ENCODE data around the gene LDB2.

Gene LDB2

DNA sequence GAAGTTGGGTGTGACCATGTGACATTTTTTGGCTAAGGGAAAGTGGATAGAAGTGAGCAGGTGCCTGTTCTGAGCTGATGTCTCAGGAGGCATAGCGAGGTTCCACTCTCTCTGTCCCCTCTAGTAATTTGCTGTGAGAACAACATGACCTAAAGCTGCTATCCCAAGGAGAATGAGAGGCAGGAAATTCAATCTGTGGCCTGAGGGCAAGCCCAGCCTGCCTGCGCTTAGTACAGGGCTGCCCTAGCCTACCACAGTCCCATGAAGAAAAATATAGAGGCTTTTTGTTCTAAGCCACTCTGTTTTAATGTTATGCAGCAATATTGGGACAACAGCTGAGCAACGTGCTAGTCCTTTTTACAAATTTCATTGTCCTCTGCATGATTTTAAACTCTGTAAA lies 193.1 kb downstream of the LDB2 start:
- TF ChIP-seq YY1 (IDR thresholded peaks at IDR 0.05; ENCODE audit: low read depth) (no peak), ZBTB7A (IDR thresholded peaks at IDR 0.05; ENCODE audit: low read depth) (no peak), CREB1 (IDR thresholded peaks at IDR 0.05; ENCODE audit: low read depth) (no peak), NFIC (IDR thresholded peaks at IDR 0.05) (no peak), EP300 (IDR thresholded peaks at IDR 0.05; ENCODE audit: borderline replicate concordance) (no peak), RAD21 (IDR thresholded peaks at IDR 0.05; ENCODE audit: low read depth) (no peak), CEBPB (IDR thresholded peaks at IDR 0.05) (no peak), TEAD4 (IDR thresholded peaks at IDR 0.05) (no peak), EGR1 (IDR thresholded peaks at IDR 0.05) (no peak), TAF1 (IDR thresholded peaks at IDR 0.05; ENCODE audit: low read depth) (no peak), FOXM1 (IDR thresholded peaks at IDR 0.05; ENCODE audit: borderline replicate concordance, low read depth) (no peak), TCF12 (IDR thresholded peaks at IDR 0.05; ENCODE audit: low read depth) (no peak)
- TF ChIP-seq, protein P1, sequence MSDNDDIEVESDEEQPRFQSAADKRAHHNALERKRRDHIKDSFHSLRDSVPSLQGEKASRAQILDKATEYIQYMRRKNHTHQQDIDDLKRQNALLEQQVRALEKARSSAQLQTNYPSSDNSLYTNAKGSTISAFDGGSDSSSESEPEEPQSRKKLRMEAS (IDR thresholded peaks at IDR 0.05), result no peak
- TF ChIP-seq, protein P2, sequence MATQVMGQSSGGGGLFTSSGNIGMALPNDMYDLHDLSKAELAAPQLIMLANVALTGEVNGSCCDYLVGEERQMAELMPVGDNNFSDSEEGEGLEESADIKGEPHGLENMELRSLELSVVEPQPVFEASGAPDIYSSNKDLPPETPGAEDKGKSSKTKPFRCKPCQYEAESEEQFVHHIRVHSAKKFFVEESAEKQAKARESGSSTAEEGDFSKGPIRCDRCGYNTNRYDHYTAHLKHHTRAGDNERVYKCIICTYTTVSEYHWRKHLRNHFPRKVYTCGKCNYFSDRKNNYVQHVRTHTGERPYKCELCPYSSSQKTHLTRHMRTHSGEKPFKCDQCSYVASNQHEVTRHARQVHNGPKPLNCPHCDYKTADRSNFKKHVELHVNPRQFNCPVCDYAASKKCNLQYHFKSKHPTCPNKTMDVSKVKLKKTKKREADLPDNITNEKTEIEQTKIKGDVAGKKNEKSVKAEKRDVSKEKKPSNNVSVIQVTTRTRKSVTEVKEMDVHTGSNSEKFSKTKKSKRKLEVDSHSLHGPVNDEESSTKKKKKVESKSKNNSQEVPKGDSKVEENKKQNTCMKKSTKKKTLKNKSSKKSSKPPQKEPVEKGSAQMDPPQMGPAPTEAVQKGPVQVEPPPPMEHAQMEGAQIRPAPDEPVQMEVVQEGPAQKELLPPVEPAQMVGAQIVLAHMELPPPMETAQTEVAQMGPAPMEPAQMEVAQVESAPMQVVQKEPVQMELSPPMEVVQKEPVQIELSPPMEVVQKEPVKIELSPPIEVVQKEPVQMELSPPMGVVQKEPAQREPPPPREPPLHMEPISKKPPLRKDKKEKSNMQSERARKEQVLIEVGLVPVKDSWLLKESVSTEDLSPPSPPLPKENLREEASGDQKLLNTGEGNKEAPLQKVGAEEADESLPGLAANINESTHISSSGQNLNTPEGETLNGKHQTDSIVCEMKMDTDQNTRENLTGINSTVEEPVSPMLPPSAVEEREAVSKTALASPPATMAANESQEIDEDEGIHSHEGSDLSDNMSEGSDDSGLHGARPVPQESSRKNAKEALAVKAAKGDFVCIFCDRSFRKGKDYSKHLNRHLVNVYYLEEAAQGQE (IDR thresholded peaks at IDR 0.05; ENCODE audit: low read depth), result no peak
- TF ChIP-seq, protein P3, sequence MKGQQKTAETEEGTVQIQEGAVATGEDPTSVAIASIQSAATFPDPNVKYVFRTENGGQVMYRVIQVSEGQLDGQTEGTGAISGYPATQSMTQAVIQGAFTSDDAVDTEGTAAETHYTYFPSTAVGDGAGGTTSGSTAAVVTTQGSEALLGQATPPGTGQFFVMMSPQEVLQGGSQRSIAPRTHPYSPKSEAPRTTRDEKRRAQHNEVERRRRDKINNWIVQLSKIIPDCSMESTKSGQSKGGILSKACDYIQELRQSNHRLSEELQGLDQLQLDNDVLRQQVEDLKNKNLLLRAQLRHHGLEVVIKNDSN (IDR thresholded peaks at IDR 0.05), result no peak

DNA sequence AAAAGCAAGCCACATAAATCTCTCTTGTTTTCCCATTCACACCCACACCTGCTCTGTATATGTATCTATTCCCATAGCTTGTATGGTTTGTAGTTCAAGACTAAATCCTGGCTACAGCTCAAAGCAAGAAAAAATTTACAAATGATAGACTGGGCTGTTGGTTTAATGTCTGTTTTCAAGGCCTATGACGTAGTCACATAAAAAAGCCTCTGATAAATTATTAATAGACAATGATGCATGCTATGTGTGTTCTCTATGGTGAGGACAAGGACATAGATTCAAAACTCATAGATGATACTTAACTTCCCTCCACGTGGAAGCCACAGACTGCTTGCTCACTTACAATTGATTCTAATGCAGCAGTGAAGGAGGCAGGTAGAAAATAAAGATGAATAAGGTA lies 194.0 kb downstream of the LDB2 start:
- TF ChIP-seq TEAD4 (IDR thresholded peaks at IDR 0.05), result no peak

DNA sequence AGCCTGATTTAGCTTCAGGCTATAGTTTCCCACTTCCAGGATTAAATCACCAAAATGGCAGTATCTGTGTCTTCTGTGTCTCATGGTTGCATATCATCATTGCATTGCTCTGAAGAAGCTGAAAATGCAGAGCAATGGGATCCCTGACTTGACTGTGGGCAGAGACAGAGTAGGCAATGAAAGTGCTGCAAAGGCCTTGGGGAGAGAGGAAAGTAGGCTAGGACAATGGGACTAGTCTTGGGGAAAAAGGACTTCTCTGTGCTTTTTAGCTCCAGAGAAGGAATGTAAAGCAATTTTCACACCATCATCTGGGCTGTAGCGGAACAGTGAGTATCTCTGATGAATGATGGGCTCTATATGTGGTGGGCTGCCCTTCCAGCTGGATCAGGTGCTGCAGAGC lies 202.5 kb downstream of the LDB2 start:
- no peak for TF ChIP-seq CEBPB (IDR thresholded peaks at IDR 0.05)

DNA sequence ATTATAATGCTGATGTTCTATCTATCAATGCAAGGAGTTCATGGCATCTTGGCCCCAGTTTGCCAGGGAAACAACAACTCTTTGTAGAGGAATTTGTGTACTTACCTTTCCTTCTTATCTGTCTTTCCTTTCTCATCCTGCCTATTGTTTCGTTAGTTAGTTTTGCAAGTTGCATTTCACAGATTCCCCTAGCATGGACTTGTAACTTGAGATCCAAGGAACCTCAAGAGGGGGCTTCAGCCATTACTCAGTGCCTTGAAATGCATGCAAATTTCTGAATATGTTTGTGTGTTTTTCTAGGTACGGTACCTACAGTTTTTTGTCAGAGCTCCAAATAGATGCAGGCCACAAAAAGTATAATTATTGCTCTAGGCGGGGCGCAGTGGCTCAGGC lies 203.6 kb downstream of the LDB2 start:
- TF ChIP-seq TEAD4 (IDR thresholded peaks at IDR 0.05) (no peak), ZBTB7A (IDR thresholded peaks at IDR 0.05; ENCODE audit: low read depth) (no peak), RAD21 (IDR thresholded peaks at IDR 0.05; ENCODE audit: low read depth) (no peak), TAF1 (IDR thresholded peaks at IDR 0.05; ENCODE audit: low read depth) (no peak), YY1 (IDR thresholded peaks at IDR 0.05; ENCODE audit: low read depth) (no peak), FOXM1 (IDR thresholded peaks at IDR 0.05; ENCODE audit: borderline replicate concordance, low read depth) (no peak), TCF12 (IDR thresholded peaks at IDR 0.05; ENCODE audit: low read depth) (no peak), EP300 (IDR thresholded peaks at IDR 0.05; ENCODE audit: borderline replicate concordance) (no peak), NFIC (IDR thresholded peaks at IDR 0.05) (no peak)
- TF ChIP-seq, protein P1 (IDR thresholded peaks at IDR 0.05), result no peak
- TF ChIP-seq, protein P2 (IDR thresholded peaks at IDR 0.05; ENCODE audit: low read depth), result no peak

DNA sequence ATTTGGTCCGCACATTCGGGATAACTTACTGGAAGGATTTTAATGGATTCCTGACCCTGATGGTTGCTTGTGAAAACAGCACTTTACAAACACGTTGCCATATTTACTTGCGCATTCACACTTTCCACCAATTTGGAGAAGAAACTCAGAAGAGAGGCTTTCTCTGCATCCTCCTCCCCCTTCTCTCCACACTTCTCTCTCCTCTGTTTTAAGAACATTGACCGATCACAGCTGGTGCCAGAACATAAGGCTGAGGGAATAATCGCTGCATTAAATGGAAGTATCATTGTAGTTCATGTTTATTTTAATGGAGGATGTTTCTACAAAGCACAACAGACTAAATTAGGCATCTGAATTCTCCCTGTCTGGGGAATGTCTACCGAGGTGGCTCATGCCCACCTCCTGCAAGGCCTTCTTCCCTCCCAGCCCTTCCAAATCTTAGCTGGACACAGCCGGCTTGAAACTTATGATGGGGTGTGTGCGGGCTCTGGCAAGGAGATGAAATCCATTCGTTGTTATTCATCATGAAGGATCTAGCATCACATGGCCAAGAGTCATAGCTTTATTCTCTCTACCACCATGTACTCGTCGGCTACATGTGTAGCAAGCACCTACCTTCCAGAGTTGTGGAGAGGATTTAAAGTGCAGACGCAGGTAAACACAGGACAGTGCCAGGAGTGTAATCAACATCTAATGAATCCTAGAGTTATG lies 204.1 kb downstream of the LDB2 start:
- TF ChIP-seq ZBTB7A (IDR thresholded peaks at IDR 0.05; ENCODE audit: low read depth) (no peak), YY1 (IDR thresholded peaks at IDR 0.05; ENCODE audit: low read depth) (no peak), RAD21 (IDR thresholded peaks at IDR 0.05; ENCODE audit: low read depth) (no peak), TAF1 (IDR thresholded peaks at IDR 0.05; ENCODE audit: low read depth) (no peak), TEAD4 (IDR thresholded peaks at IDR 0.05) (no peak), CREB1 (IDR thresholded peaks at IDR 0.05; ENCODE audit: low read depth) (no peak), EGR1 (IDR thresholded peaks at IDR 0.05) (no peak), EP300 (IDR thresholded peaks at IDR 0.05; ENCODE audit: borderline replicate concordance) (no peak), TCF12 (IDR thresholded peaks at IDR 0.05; ENCODE audit: low read depth) (no peak), CEBPB (IDR thresholded peaks at IDR 0.05) (no peak), FOXM1 (IDR thresholded peaks at IDR 0.05; ENCODE audit: borderline replicate concordance, low read depth) (no peak), NFIC (IDR thresholded peaks at IDR 0.05) (no peak)
- TF ChIP-seq, protein P1 (IDR thresholded peaks at IDR 0.05), result no peak
- TF ChIP-seq, protein P2 (IDR thresholded peaks at IDR 0.05; ENCODE audit: low read depth), result no peak
- TF ChIP-seq, protein P3 (IDR thresholded peaks at IDR 0.05), result no peak
